Measurements from ENCODE around the gene U2AF1L4.

DNA sequence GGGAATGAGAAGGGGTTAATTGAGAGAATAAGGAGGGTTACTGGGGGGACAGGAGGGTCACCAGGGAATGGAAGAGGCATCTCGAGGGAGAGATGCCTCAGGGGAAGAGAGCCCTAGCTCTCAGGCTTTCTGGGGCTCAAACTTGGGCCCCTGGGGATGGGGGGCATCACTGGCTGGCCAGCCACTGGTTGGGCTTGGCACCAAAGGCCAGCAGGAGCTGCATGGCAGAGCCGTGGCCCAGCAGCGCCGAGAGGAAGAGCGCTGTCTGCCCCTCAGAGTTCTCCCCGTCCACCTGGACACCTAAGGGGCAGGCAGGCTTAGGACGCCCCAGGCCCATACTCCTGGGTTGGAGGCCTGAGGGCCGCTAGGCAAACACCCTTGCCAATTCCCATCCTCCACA, 47.7 kb upstream of the U2AF1L4 start:
- no peak for TF ChIP-seq POLR2AphosphoS5 (IDR thresholded peaks at IDR 0.05)
- TF ChIP-seq, protein P1, sequence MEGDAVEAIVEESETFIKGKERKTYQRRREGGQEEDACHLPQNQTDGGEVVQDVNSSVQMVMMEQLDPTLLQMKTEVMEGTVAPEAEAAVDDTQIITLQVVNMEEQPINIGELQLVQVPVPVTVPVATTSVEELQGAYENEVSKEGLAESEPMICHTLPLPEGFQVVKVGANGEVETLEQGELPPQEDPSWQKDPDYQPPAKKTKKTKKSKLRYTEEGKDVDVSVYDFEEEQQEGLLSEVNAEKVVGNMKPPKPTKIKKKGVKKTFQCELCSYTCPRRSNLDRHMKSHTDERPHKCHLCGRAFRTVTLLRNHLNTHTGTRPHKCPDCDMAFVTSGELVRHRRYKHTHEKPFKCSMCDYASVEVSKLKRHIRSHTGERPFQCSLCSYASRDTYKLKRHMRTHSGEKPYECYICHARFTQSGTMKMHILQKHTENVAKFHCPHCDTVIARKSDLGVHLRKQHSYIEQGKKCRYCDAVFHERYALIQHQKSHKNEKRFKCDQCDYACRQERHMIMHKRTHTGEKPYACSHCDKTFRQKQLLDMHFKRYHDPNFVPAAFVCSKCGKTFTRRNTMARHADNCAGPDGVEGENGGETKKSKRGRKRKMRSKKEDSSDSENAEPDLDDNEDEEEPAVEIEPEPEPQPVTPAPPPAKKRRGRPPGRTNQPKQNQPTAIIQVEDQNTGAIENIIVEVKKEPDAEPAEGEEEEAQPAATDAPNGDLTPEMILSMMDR (IDR thresholded peaks at IDR 0.05), result no peak
